Stimulated activated CD4-positive, alpha-beta T cell treated with anti-CD3 and anti-CD28 coated beads, Interleukin-15, amount 100 ng/mL, for 1 hour (primary cell): ENCODE measurements around the gene LMNB1.
"Not testable (repeated sequence)": the region's sequence is repeated elsewhere in the genome, so short reads cannot be mapped to it uniquely, and the experiment has no call there.

Source experiments
- DNase-seq, 2 donors: peaks; one replicate each; pipeline ENCODE4 v3.0.0-alpha.2; 2020; ENCODE audit warnings: low read depth in 1 of 2, low spot score in 1 of 2

LMNB1 gene

DNA sequence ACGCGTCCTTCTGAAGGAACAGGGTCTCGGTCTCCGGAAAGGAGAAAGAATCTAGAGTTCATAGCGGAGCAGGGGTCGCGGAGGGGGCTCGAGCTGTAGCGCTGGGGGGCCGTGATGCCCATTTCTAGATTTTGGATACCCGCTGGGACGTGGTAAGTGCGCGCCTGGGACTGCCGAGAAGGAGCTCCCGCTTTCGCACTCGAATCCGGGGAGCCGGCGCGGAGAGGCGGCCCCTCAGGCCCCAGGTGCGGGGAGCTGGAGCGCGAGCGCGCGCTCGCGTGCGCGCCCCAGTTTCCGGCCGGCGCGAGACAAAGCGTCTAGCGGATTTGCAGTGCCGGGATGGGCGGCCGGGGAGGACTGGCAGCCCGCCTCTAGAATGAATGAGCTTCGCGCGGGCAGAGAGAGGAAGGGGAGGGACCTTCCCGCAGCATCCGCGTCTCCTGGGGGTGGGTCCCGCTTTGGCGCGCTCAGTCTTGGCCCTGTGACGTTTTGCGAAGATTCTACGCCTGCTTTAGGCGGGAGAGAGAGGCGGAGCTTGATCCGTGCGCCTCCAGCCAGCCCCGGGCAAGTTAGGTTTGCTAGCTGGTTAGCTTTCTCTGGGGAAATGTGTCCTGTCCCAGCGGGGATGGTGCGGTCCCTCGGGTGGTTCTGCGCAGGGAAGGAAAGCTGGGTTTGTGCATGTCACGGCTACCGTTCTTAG is 1.2 kb downstream of the LMNB1 start:
- peak; percentile 81 to 83 for DNase-seq

DNA sequence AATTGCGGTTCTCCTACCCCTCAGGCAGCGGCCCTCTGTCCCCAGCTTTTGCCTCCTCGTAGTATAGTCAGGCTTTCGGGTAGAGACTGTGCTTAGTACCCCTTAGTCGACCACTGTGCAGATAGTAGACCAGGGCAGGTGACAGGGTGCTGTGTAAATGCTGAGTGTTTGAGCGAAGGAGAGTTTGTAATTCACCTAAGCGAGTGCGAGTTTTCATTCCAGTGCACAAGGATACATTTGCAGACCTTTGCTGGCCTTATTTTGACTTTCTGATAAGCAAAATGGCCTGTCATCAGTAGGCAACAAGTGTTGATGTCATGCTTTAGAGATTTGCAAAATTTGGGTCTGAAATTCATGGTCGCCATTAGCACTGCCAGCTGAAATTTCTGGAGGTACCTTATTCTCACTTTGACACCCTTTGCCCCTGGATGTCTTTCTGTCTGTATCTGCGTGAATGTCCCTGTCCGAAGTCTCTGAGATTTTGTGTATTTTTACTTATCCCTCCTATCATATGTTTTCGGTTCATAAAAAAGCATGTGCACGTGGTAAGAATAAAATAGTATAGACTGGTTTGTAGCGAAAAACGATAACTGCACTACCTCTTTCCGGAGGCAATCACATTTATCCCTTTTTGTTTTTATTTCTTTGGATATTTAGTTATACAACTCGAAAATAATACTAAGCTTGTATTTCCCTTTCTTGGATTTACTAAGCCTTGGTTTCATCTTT is 1.9 kb downstream of the LMNB1 start:
- no peak for DNase-seq

DNA sequence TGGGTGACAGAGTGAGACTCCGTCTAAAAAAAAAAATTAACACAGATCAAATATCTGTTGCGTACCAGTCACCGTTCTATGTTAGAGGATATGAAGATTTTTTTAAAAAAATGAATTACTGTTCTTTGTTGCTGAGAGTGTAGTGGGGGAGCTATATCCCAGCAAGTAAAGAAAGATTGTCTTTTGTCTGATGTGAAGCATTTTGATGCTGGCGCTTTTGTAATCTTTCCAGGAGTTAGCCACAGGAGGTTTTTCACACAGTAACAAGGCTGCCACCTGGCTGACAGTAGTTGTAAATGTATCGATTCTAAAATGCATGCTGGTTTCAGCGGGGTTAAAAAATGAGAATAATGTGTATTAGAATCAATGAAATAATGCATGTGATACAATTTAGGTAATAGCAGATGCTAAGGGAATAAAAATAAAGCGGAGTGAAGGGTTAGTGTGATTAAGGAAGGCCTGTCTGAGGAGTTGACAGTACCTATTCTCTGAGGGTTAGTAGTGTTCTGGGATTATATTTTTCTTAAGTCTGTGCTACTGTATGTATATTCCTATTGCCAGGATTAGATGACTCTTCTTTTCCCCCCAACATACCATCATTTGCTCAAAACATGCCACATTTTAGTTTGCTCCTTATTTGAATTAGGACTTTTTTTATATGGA is 3.4 kb downstream of the LMNB1 start:
- no peak for DNase-seq

DNA sequence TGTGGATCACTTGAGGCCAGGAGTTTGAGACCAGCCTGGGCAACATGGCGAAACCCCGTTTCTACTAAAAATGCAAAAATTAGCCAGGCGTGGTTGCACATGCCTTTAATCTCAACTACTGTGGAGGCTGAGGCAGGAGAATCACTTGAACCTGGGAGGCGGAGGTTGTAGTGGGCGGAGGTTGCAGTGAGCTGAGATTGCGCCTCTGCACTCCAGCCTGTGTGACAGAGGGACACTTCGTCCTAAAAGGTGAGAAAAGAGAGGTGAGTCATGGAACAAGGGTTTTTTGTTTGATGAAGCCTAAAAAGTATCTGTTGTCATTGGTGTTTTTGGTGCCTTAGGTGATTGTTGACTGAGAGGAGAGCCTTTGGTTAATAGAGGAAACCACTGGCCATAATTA is 11.5 kb downstream of the LMNB1 start:
- DNase-seq: not testable (repeated sequence)

DNA sequence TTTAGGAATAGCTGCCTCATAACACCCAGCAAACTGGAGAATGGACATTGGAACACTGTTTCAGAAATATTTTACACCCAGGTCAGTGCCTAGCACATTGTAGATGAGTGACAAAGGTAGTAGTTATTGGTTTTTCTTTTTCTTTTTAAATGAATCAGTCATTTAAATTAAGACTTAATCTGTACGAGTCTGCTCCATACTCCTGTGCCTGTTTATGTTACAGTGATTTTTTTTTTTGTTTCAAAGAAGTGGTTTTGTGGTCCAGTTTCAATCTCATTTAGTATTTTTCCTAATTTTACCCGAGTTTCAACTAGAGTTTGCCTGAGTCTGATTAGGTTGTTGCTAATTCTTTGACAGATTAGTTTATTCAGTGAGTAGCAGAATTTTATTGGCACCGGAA is 16.2 kb downstream of the LMNB1 start:
- DNase-seq: no peak

DNA sequence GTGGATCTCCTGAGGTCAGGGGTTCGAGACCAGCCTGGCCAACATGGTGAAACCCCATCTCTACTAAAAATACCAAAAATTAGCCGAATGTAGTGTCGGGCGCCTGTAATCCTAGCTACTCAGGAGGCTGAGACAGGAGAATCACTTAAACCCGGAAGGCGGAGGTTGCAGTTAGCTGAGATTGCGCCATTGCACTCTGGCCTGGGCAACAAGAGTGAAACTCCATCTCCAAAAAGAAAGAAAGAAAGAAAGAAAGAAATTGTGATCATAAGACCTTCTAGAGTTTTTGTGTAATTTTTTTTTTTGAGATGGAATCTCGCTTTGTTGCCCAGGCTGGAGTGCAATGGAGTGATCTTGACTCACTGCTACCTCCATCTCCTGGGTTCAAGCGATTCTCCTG is 16.7 kb downstream of the LMNB1 start:
- DNase-seq: not testable (repeated sequence)

DNA sequence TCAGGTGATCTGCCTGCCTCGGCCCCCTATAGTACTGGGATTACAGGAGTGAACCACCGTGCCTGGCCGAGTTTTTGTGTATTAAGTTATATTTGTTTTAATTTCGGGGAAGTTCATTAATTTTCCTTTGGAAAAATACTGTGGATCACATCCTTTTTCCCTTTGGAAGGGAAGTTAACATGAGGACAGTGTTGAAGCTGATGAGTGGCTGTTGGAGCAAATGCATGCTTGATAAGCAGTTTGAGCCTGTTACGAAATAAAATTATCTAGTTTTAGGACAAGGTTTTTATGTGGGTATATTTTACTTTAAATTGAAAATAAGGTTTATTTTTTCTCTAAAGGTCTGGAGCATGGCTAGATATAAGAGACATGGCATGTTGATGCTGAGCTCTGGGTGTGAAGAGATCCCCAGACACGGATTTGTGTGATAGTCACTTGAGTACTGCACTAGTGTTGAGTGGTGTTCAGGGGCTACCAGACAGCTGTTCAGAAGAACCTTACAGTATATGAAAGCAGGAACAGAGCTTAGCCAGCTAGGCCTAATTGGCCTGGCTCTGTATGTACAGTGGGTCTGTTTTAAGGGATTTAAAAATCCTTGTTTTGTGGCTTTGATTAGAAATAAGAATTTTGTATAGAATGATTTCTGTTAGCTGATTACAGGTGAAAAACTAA is 17.4 kb downstream of the LMNB1 start:
- DNase-seq: no peak

DNA sequence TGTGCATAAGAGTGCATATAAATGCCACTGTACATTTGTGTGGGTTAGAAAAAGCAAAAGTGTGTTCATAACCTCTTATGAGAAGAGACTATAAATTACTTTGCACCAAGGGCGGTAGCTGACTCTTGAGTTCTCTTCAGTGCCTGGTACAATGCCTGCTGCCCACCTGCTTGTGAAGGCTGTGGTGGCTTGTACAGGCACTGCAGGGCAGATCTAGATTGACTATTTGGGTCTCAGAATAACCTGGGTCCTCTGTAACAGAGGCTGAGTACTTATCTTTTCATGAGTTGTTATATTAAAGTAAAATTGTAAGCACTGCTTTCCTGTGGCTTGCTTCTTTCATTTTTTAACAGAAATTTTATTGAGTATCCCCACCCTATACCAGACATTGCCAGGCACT is 22.8 kb downstream of the LMNB1 start:
- no peak for DNase-seq

DNA sequence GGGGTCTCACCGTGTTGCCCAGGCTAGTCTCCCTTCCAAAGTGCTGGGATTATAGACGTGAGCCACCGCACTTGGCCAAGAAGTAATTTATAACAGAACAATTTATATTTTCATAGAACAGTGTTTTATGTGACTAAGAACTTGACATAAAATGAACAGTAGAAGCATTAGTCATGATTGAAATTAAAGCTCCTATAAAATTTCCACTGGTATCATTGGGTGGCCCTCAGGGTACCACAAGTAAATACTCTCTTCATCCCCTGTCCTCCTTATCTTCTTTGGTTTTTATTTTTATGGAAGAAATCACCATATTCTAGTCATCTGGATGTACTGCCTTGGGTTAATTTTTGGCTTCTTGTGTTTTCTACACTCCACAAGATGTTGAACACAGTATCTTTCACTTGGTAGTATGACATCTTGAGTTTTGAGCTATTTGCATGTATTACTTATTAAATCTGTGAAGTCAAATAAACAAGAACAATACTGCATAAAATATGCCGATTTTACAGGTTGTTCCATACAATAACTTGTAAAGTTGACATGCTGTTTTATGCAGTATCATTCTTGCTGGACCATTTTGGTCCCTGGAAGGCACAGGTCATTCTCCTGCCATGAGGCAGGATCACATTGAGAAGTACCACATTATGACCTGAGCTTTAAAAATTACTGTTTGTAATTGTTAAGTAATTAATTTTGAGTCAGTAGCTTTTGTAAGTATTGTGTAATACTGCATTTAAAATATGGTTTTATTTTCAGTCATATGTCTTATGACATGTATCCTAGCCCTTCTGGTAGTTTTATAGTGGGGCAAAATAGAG is 24.4 kb downstream of the LMNB1 start:
- DNase-seq: no peak

DNA sequence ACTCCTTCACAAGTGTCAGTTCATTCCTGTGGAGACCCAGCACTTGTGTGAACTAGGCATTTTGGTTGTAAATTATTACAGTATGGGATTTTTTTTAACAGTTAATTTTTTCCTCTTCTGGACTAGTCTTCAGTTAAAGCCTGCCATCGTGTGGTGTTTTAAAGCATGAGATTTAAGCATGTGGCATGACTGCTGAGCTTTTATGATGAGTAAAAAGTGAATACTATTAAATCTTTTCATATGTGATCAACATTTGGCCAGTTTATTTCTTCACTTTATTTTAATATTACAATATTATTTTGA is 25.0 kb downstream of the LMNB1 start:
- no peak for DNase-seq

DNA sequence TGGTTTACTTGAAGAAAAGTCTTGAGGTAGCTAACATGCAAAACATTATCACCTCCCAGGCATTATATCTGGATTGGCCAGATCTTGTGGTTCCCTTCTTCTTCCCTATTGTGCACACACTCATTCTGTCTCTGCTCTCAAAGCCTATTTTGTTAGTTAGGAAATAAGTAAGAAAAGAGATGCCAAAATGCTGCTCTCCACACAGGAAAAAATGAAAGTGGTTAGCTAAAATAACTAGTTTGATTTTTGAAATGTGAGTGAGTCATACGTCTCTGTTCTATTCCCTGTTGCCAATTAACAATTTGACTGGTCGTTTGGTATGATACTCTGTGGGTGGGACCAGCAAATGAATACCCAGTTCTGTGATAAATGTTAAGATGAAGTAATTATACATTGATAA is 28.1 kb downstream of the LMNB1 start:
- no peak for DNase-seq

DNA sequence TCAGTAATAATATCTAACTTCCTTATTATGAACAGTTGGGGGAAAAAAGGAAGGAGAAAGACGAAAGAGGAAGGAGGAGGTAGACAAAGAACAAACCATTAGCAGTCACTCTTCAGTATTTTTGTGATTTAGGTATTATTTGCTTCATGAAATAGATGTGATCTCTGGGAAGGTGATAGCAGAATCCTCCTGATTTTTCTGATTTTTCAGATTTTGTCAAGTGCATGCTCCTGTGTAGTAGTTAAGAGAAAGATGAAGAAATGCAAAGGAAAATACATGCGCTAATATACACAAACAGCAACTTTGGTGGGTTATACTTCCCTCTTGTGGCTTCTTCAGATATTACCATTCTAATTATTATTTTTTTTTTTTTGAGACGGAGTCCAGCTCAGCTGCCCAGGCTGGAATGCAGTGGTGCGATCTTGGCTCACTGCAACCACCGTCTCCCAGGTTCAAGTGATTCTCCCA is 31.6 kb downstream of the LMNB1 start:
- DNase-seq: no peak

DNA sequence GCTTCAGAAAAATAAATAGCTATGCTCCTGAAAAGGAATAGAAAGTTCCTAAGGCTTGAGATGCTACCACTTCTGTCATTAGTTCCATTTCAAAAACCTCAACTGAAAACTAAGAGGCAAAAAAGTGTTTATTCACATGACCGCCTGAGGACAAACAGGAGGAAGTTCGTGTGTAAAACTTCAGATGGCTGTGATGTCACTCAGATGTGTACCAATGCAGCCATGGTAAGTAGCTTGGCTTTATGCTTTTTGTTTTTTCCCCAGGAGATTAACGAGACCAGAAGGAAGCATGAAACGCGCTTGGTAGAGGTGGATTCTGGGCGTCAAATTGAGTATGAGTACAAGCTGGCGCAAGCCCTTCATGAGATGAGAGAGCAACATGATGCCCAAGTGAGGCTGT is 33.0 kb downstream of the LMNB1 start:
- DNase-seq: no peak

DNA sequence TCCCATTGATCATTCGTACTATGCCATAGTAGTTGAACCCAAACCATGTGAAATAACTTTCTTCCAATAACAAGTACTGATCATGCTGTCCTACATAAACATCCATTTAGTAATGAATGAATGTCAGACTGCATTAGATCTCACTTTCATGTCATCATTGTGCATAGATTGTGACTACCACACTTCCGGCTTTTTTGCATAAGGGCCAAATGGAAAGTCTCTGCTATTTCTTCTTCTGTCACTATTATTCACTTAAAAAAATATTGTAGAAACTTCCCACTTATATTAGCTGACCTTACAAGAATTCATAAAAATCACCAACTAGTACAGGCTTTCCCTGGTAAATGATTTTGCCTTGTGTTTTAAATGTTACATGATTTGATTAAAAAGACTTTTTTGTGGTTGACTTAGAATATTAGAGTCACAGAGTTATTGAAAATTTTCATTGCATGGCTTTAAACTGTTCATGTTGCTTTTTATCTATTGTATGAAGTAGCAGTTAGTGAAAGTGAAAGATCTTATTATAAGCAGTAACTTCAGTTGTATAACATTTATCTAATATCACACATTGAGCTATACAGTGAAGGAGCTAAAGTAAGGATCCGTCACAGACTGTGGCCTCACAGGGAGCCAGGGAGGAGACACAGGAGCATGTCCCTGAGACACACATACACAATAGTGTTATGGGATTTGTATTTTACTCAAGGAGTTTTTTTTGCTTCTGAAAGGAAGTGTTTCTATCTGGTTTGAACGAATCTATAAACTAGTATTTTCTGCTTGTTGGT is 33.9 kb downstream of the LMNB1 start:
- DNase-seq: no peak

DNA sequence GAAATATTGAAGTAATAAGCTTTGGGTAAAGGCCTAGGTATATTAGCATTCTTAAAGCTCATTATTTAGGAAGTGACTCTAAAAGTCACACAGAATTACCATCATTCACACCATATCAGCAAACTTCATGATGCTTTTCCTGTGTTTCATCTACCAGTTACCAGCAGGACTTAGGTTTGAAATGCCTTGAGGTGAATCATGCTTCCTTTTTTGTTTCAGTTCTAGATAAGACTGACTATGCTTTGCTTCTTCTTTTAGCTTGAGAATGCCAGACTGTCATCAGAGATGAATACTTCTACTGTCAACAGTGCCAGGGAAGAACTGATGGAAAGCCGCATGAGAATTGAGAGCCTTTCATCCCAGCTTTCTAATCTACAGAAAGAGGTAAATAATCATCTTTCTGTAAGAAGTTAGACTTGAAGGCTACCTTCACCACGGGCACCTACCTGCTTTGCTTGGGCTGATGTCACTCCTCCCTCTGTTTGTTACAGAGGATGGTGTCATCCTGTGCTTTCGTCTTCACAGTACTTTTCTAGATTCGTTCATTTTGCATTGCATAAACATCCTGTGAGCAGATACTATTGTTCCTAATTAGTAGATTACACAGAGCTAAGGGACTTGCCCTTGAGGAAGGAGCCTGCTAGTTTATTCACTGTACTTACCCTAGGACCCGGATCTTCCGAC is 34.7 kb downstream of the LMNB1 start:
- no peak for DNase-seq

DNA sequence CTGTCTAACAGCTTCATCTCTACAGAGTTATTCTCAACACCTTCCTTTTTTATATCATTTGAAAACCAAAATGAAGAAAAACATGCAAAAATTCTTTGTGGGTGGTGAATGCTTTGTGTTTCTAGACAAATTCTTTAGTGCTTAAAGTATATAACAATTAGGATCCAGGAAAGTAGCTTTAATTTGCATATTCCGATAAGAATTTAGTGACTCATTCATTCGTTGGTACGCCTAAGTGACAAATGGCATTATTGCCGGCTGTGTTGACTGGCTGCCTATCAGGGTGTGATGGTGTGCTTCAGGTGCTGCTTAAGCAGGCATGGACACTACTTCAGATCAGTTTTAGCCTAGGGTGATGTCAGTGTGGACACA is 35.2 kb downstream of the LMNB1 start:
- no peak for DNase-seq

DNA sequence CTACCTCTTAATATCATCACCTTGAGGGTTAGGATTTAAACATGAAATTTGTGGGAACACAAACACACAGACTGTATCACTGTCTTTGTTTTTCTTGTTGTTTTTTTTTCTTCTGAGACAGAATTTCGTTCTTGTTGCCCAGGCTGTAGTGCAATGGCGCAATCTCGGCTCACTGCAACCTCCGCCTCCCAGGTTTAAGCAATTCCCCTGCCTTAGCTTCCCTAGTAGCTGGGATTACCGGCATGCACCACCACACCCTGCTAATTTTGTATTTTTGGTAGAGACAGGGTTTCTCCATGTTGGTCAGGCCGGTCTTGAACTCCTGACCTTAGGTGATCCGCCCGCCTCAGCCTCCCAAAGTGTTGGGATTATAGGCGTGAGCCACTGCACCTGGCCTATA is 36.9 kb downstream of the LMNB1 start:
- DNase-seq: not testable (repeated sequence)

DNA sequence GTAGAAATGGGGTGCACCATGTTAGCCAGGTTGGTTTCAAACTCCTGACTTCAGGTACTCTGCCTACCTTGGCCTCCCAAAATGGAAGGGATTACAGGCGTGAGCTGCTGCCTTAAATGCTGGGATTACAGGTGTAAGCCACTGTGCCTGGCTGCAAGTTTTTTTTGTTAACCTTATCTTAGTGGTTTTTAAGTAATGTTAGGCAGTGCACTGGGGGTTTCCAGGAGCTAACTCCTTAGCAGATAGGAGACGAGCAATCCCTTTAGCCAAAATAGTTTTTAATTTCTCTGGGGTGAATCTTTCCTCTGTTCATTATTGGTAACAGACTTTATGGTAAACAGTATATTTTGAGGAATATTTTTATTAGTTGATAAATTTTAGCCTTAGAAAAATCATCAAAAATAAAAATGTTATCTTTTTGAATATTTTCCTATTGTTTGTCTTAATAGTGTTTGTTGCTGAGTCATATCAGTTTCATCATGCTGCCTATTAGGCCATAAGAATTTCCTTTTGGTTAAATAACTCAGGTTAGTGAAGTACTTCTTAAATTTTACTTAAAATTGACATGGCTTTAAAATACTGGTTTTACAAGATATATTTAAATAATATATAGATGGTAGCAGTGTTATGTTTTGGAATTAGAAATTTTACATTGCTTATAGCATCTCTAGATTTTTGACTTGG is 37.9 kb downstream of the LMNB1 start:
- no peak for DNase-seq

DNA sequence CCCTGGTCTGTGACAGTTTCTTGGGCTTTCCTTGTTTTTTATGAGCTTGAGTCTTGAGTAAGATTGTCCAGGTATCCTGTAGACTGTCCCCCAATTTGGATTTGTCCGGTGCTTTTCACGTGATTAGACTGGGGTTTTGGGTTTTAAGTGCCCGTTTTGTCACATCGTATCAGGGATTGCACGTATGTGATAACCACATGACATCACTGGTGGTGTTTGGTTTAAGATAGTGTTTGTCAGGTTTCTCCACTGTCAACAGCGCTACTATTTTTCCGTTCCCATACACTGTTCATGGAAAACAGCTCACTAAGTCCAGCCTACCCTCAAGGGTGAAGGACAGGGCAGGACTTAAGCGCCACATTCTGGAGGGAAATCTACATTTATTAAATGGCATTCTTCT is 39.7 kb downstream of the LMNB1 start:
- no peak for DNase-seq
